Measurements from ENCODE around the gene LGALS7B.
"Not testable (repeated sequence)": the region's sequence is repeated elsewhere in the genome, so short reads cannot be mapped to it uniquely, and the experiment has no call there.

LGALS7B gene

GRCh38 chr19:38825936-38826335 lies 36.9 kb downstream of the LGALS7B start:
- FAIRE-seq: not testable (repeated sequence)

GRCh38 chr19:38826856-38827551 lies 38.0 kb downstream of the LGALS7B start:
- no peak for FAIRE-seq

GRCh38 chr19:38829203-38829602 lies 40.2 kb downstream of the LGALS7B start:
- FAIRE-seq: not testable (repeated sequence)

- FAIRE-seq: no peak
These were observed 41.2 kb downstream of the LGALS7B start for GRCh38 chr19:38830039-38830733.

- FAIRE-seq: no peak
These were observed 42.2 kb downstream of the LGALS7B start for GRCh38 chr19:38831142-38831605.

GRCh38 chr19:38833092-38833425 lies 44.1 kb downstream of the LGALS7B start:
- no peak for FAIRE-seq

- FAIRE-seq: no peak
These were observed 45.1 kb downstream of the LGALS7B start for GRCh38 chr19:38834104-38834490.

GRCh38 chr19:38834590-38834989 lies 45.6 kb downstream of the LGALS7B start:
- no peak for FAIRE-seq

GRCh38 chr19:38836159-38836982 lies 47.4 kb downstream of the LGALS7B start:
- FAIRE-seq: no peak

GRCh38 chr19:38836983-38837626 lies 48.1 kb downstream of the LGALS7B start:
- no peak for FAIRE-seq

GRCh38 chr19:38837656-38838121 lies 48.7 kb downstream of the LGALS7B start:
- no peak for FAIRE-seq

- FAIRE-seq: no peak
These were observed 49.4 kb downstream of the LGALS7B start for GRCh38 chr19:38838208-38838985.

GRCh38 chr19:38838986-38839761 lies 50.2 kb downstream of the LGALS7B start:
- no peak for FAIRE-seq

- FAIRE-seq: no peak
These were observed 51.0 kb downstream of the LGALS7B start for GRCh38 chr19:38839816-38840582.

GRCh38 chr19:38840583-38840968 lies 51.6 kb downstream of the LGALS7B start:
- FAIRE-seq: no peak
